Stimulated activated CD8-positive, alpha-beta memory T cell treated with anti-CD3 and anti-CD28 coated beads, Interleukin-15, amount 100 ng/mL, for 1 hour (primary cell): ENCODE measurements around the gene TBX15.

Experiments used
- DNase-seq: peaks from one replicate; pipeline ENCODE4 v3.0.0-alpha.2; 2020; ENCODE audit warnings: low read depth

TBX15 gene

GRCh38 chr1:118984722-118985639, 3.2 kb downstream of the TBX15 start:
- DNase-seq: no peak

GRCh38 chr1:118984086-118984721, 3.9 kb downstream of the TBX15 start:
- DNase-seq: no peak

- no peak for DNase-seq
These were observed 4.5 kb downstream of the TBX15 start for GRCh38 chr1:118983558-118984041.

GRCh38 chr1:118982821-118983557, 5.2 kb downstream of the TBX15 start:
- no peak for DNase-seq

- DNase-seq: no peak
These were observed 5.9 kb downstream of the TBX15 start for GRCh38 chr1:118982266-118982665.

- no peak for DNase-seq
These were observed 6.7 kb downstream of the TBX15 start for GRCh38 chr1:118981436-118981835.

- no peak for DNase-seq
These were observed 8.2 kb downstream of the TBX15 start for GRCh38 chr1:118979754-118980575.

- no peak for DNase-seq
These were observed 9.0 kb downstream of the TBX15 start for GRCh38 chr1:118978914-118979701.

GRCh38 chr1:118977600-118977999, 10.5 kb downstream of the TBX15 start:
- no peak for DNase-seq

- no peak for DNase-seq
These were observed 13.5 kb downstream of the TBX15 start for GRCh38 chr1:118974661-118975060.

GRCh38 chr1:118973531-118974137, 14.5 kb downstream of the TBX15 start:
- DNase-seq: no peak

- no peak for DNase-seq
These were observed 15.1 kb downstream of the TBX15 start for GRCh38 chr1:118973032-118973431.

GRCh38 chr1:118970451-118970850, 17.7 kb downstream of the TBX15 start:
- DNase-seq: no peak

GRCh38 chr1:118963456-118964430, 24.4 kb downstream of the TBX15 start:
- no peak for DNase-seq

- no peak for DNase-seq
These were observed 25.0 kb downstream of the TBX15 start for GRCh38 chr1:118963138-118963455.

- DNase-seq: no peak
These were observed 27.0 kb downstream of the TBX15 start for GRCh38 chr1:118961156-118961555.

- no peak for DNase-seq
These were observed 27.5 kb downstream of the TBX15 start for GRCh38 chr1:118960567-118961136.

- DNase-seq: no peak
These were observed 28.0 kb downstream of the TBX15 start for GRCh38 chr1:118960026-118960561.
